SK-N-SH (cell line): ENCODE results near the gene FMN1.

Experiments used
- ELF1 ChIP-seq: IDR thresholded peaks from 2 replicates; pipeline ENCODE4 v1.4.0; 2012
- EP300 ChIP-seq, 2 experiments: IDR thresholded peaks; 2 replicates each; pipeline versions ENCODE4 v1.4.0 to v1.6.1; 2012; ENCODE audit warnings: borderline replicate concordance in 1 of 2, low read depth in 1 of 2, low read length in 1 of 2
- EZH2phosphoT487 ChIP-seq: fragments of 200-600 bp; sonication (generic); IDR thresholded peaks from 2 replicates; pipeline ENCODE4 v1.6.1; 2017; ENCODE audit warnings: low read depth, mixed run types, mild to moderate bottlenecking, antibody characterized with exemption, moderate library complexity, borderline replicate concordance
- FOSL2 ChIP-seq: IDR thresholded peaks from 2 replicates; pipeline ENCODE4 v1.4.0; 2012; ENCODE audit warnings: low read depth, mild to moderate bottlenecking, moderate library complexity, borderline replicate concordance
- IRF3 ChIP-seq: fragments of 150-350 bp; IDR thresholded peaks from 2 replicates; pipeline ENCODE4 v1.6.1; 2016; ENCODE audit warnings: mild to moderate bottlenecking, low read depth, low read length
- MAX ChIP-seq: IDR thresholded peaks from 2 replicates; pipeline ENCODE4 v1.4.0; 2012; ENCODE audit warnings: low read depth
- POLR2AphosphoS5 ChIP-seq: IDR thresholded peaks from 2 replicates; pipeline ENCODE4 v1.6.1; 2012; ENCODE audit warnings: low read depth, low read length
- RFX5 ChIP-seq: IDR thresholded peaks from 2 replicates; pipeline ENCODE4 v1.6.1; 2012; ENCODE audit warnings: mild to moderate bottlenecking, improper control_type of control experiment, low read length
- SIN3A ChIP-seq: IDR thresholded peaks from 2 replicates; pipeline ENCODE4 v1.6.1; 2012; ENCODE audit warnings: low read depth, mild to moderate bottlenecking, low read length, moderate library complexity, borderline replicate concordance
- YY1 ChIP-seq: IDR thresholded peaks from 2 replicates; pipeline ENCODE4 v1.4.0; 2012; ENCODE audit warnings: low read depth, mild to moderate bottlenecking
- TF ChIP-seq, protein P1 (sequence below): fragments of 200-600 bp; sonication (generic); IDR thresholded peaks from 2 replicates; pipeline ENCODE4 v1.6.1; 2017; ENCODE audit warnings: antibody characterized with exemption, mild to moderate bottlenecking, moderate library complexity

GRCh38 chr15:32972686-32973085 lies 221.8 kb downstream of the FMN1 start:
- TF ChIP-seq MAX = no peak
- TF ChIP-seq, protein P1, sequence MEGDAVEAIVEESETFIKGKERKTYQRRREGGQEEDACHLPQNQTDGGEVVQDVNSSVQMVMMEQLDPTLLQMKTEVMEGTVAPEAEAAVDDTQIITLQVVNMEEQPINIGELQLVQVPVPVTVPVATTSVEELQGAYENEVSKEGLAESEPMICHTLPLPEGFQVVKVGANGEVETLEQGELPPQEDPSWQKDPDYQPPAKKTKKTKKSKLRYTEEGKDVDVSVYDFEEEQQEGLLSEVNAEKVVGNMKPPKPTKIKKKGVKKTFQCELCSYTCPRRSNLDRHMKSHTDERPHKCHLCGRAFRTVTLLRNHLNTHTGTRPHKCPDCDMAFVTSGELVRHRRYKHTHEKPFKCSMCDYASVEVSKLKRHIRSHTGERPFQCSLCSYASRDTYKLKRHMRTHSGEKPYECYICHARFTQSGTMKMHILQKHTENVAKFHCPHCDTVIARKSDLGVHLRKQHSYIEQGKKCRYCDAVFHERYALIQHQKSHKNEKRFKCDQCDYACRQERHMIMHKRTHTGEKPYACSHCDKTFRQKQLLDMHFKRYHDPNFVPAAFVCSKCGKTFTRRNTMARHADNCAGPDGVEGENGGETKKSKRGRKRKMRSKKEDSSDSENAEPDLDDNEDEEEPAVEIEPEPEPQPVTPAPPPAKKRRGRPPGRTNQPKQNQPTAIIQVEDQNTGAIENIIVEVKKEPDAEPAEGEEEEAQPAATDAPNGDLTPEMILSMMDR = no peak
- TF ChIP-seq FOSL2 = no peak
- TF ChIP-seq IRF3 = no peak
- TF ChIP-seq YY1 = no peak
- no peak for TF ChIP-seq RFX5
- no peak for TF ChIP-seq EZH2phosphoT487
- no peak for TF ChIP-seq POLR2AphosphoS5
- TF ChIP-seq SIN3A = no peak
- no peak for TF ChIP-seq EP300 (IDR thresholded peaks at IDR 0.05; ENCODE audit: borderline replicate concordance in 1 of 2, low read depth in 1 of 2, low read length in 1 of 2)
- no peak for TF ChIP-seq ELF1
